DMS114 treated with DMSO at 0.1 percent for 48 hours (cell line): Measurements from ENCODE around the gene BCL2L2.

ENCODE experiments used
- DNase-seq: peaks from one replicate; lab custom pipeline; 2025; ENCODE audit not compliant: unreplicated experiment; lab: John Stamatoyannopoulos, UW

BCL2L2 gene

DNA sequence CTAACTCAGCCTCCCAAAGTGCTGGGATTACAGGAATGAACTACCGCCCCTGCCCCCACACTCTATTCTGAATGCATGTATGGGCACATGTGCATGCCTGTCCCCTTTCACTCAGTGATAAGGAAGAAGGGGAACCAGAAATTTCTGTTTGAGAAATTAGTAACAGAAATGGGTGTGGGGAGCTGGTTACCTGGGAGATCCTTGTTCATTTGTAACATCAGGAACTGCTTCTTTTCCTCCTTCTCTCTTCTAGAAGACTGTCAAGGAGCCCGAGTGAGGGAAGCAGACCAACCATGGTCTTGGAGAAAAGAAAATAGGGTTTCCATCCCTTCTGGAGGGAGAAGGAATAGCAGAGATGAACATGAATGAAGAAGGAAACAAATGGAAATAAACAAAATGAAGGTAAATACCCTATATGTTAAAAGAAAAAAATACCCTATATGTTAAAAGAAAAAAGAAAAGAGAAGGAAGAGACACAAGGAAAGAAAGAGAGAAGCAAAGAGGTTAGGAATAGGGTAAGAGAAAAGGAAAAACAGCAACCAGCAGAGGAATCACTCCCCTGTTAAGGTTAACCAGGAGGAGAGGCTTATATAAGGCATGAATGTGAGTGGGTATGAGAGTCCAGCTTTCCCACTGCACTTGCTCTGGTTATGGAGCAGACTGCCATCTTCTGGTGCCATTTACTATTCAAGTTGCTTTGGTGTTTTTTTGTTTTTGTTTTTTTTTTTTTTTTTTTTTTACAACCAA, 7.2 kb upstream of the BCL2L2 start:
- peak; percentile 12 for DNase-seq

DNA sequence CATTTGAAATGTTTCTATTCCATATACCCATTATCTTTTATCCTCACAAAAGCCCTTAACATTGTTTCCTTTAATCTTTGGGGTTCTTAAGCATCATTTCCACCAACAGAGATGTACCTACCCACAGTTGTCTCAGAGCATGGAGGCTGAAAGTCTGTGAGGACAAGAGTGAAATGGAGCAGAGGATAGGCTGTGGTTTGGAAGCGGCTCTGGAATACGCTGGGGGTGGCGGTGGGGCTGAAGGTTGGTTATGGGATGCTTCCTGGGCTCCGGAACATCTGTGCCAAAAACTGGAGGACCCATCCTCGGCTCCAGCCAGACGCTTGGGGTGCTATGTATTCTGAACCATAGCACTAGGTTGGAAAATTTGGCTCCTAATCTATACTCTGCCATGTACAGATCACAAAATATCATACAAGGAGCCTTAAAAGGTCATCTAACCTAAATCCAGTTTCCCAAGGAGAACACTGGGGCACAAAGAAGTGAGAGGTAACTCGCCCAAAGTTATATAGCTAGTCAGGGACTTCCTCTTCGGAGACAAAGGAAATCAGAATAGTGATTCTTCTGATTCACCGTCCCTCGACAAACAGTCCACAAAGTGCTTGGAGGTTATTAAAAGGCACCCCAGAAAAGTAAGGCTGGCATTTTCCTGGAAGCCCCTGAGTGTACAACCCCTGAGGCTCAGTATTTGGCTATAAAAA, 6.5 kb upstream of the BCL2L2 start:
- no peak for DNase-seq

DNA sequence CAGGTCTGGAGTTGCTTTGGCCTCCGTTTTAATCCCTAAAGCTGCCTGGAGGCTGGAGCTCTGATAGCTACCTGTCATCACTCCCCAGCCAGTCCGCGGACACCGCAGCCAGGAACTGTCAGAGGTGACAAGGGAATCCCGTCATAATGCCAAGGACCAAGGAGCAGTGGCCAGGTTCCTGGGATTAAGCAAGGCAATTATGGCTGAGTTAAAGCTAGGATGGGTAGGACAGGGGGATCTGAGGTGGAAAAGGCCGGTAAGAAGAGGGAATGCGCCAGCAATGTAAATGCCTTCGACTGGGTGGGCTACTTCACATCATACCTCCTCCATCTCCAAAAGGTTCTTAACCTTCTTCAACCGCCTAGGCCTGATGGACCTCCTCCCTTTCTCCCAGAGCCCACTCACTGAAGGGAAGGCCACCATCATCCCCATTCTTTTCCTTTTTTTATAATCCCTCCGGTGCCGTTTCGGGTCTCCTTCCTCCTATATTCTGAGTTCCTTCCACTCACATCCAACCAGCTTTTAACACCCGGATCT, 5.9 kb upstream of the BCL2L2 start:
- DNase-seq = no peak

DNA sequence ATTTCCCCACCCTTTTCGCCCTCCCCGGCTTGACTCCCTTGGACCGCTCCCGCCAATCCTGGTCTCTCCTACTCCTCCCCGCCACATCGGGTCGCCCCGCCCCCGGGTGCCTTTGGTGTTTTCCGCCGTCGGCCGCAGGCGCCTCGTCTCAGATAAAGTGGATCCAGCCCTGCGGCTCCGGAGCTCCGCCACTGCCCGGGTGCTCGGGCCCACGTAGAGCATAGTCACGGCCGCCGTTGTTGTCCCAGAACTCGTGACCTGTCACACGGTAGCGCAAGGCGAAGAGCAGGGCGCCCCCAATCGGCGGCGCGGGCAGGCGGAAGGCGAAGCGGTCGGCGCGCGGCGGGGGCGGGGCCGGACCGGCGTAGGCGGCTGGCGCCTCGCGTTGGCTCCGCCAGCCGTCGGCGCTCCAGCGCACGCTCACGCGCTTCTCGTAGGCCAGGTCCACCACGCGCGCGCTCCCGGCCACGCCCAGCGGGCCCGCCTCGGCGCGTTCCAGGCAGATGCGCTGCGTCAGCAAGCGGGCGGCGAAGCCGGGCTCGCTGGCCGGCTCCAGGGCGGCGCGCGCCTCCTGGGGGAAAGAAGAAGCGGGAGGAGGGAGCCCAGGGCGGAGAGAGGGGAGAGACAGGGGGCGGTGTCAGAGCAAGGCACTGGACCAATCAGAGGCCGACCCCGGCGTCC, 5.2 kb upstream of the BCL2L2 start:
- peak; percentile 89 for DNase-seq

DNA sequence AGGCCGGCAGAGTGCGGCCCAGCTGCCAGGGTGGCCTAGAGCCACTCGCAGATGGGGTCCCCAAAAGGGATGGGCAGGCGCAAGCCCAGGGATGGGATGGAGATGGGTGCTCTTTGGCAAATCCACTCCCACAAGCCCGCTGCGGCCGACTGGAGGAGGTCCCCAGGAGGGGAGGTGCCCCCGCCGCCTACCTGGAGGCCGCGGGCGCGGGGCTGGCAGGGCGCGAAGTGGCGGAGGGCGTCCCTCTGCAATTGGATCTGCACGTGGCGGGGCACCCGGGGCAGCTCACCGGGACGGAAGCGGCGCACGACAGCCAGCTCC, 4.7 kb upstream of the BCL2L2 start:
- DNase-seq = no peak

DNA sequence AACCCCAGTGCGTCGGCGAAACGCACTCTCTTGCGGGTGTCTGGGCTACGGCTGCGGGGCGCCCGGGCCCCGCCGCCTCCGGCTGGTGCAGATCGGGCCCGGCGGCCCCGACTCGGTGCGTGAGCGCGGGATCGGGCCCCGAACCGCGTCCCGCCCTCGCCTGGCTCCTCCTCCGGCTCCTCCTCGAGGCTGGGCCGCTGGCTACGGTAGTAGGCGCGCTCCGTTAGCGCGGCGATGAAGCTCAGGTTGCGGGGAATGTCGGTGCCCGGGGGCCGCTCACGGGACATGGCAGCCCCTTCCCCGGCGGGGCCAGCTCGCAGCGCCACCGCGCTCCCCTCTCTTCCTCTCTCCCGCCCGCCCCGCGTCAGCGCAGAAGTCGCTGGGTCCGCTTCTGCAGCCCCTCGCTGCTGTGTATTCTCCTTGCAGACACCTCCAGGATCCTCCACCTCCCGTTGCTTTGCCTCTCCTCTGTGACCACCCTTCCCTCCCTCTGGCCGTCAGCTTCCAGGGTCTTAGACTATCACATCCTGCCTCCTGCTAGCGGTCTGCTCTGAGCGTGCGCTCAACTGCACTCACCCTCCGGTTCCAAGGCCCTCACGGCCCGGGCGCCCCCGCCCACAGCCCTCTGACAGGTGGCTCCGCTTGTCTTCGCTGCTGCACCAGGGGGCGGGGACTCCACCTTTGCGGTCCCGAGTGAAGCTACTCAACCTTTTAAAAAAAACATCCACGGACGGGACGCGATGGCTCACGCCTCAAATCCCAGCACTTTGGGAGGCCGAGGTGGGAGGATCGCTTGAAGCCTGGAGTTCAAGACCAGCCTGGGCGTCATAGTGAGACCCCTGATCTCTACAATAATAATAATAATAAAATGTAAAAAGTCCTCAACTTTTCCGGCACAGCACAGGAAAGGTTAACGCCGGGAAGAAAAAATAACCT, 4.1 kb upstream of the BCL2L2 start, which contains the start of gene PPP1R3E:
Gene PPP1R3E (minus strand): TSS at position 570 of the 936 bp plus-strand sequence. CDS start 283 bp downstream, at position 287.
- no peak for DNase-seq

DNA sequence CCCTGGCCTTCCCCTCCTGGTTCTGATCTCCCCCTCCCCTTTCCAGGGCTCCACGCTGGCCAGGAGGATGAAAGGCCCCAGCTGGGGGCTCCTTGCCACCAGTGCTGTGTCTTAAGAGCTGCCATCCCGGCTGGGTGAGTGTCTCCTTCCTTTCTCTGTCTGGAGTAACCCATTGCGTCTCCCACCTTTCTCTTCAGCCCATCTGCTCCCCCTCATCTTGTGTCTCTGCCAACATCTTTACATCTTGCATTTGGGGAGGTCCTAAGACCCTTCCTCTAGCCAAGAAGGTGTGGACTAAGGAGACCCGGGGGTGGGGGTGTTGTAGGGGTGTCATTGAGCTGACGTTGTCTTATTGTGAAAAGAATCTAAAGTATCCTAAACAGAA, 505 bp downstream of the BCL2L2 start:
- no peak for DNase-seq

DNA sequence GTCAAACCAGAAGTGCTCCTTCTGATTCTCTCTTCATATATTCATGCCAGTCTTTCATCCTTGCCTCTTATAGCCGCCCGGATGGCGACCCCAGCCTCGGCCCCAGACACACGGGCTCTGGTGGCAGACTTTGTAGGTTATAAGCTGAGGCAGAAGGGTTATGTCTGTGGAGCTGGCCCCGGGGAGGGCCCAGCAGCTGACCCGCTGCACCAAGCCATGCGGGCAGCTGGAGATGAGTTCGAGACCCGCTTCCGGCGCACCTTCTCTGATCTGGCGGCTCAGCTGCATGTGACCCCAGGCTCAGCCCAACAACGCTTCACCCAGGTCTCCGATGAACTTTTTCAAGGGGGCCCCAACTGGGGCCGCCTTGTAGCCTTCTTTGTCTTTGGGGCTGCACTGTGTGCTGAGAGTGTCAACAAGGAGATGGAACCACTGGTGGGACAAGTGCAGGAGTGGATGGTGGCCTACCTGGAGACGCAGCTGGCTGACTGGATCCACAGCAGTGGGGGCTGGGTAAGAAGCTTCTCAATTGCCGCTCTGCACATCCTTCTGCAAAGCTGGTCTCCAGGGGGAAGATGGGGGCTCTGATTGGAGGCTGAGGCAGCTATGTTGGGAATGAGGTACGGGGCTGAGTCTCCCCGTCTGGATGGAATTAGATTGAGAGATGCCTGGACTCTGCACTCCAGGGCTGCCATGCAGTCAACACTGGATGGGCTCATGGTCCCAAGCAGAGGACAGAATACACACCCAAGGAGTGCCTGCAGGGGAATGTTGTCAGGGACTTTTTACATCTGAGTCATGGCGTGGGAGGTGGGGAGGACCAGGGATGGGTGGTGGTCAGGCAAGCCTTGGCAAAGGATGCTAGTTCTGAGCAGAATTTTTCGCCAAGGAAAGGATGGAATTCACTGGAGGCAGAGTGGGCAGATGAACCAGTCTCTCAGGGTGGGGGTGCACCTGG, 1.3 kb downstream of the BCL2L2 start:
- no peak for DNase-seq

DNA sequence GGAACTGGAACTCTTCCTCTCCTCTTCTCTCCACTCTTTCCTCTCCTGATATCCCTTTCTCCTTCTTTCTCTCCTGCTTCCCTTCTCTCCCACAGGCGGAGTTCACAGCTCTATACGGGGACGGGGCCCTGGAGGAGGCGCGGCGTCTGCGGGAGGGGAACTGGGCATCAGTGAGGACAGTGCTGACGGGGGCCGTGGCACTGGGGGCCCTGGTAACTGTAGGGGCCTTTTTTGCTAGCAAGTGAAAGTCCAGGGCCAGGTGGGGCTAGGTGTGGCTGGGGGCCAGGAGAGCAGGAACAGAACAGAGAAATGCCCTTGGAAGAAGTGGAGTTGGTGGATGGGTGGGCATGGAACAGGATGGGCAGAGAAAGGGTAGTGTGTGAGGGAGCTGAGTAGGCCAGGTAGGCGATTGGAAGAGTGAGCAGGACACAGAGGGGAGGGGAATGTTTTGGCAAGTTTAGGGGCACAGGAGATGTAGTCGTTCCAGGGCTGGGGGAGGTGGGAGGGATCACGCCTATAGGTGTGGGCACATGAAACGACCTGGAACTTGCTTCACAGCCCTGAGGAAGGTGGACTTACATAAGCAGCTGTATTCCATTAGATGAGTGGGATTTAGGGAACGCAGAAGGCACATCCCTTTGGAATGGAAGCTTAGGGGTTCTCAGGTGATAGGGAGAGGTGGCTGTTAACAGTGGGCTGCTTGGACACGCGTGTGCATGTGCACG, 2.2 kb downstream of the BCL2L2 start:
- DNase-seq = no peak

DNA sequence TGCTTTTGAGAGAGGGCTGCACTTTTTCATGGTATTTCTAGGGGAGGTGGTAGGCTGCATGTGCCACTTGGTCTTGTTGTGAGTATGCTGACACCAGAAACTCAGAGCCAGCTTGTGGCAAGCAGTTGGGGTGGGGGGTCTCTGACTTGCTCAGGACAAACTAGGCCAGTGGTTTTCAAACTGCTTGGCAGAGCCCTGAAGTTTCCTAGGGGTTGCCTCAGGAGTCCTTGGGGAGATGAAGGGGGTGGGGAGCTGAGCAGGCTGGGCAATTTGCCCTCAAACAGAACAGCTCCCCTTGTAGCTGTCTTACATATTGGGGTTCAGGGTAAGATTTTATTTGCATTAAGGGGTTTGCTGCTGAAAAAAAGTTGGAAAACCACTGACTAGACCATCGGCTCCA, 3.9 kb downstream of the BCL2L2 start:
- no peak for DNase-seq

DNA sequence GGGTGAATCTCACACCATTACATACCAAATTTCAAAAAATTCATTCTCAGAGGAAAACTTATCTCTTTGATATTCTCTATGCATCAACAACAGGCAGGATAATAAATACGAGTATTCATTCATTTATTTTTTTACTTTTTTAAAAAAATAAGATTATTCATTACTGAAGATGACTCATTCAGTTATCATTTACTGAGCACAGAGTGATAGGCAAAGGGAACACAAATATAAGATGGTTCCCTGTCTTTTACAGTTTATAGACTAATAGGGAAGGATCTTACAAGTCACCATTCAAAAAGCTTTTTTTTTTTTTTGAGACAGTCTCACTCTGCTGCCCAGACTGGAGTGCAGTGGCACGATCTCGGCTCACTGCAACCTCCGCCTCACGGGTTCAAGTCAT, 9.7 kb downstream of the BCL2L2 start:
- DNase-seq = no peak

DNA sequence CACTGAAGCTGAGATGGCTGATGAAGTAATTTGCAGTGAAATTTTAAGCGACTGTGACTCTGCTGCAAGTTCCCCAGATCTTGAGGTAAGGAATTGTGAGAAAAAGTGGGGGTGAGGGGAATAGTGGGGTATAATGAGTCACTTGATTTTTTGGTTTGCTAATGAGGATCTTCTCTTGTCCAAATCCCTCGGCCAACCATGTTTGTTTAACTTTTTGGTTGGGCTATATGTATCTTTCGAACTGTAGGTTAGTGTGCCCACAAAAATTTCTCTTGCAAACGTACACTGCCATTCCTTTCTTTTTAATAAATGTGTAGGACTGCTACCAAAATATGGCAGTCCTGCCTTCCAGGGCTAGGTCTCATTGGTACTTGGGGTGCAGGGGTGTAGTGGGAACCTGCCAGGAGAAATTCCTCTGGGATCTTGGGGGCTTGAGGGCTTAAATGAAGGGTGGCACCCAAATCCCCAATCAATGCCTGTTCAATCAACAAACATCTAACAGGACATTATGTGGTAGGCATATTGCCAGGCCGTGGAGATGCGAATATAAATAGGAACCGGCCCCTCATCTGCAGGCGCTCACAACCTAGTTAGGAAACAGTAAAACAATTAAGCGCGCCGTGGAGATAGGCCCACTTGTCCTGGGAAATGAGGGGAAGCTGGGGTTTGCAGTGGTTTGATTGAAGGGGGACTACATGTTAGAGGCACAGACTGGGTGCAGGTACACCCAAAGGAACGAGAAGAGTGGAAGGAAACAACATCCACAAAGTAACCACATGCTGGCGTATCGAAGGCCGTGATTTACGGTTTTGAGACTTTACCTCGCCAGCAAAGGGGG, 13.3 kb downstream of the BCL2L2 start:
- DNase-seq = no peak

DNA sequence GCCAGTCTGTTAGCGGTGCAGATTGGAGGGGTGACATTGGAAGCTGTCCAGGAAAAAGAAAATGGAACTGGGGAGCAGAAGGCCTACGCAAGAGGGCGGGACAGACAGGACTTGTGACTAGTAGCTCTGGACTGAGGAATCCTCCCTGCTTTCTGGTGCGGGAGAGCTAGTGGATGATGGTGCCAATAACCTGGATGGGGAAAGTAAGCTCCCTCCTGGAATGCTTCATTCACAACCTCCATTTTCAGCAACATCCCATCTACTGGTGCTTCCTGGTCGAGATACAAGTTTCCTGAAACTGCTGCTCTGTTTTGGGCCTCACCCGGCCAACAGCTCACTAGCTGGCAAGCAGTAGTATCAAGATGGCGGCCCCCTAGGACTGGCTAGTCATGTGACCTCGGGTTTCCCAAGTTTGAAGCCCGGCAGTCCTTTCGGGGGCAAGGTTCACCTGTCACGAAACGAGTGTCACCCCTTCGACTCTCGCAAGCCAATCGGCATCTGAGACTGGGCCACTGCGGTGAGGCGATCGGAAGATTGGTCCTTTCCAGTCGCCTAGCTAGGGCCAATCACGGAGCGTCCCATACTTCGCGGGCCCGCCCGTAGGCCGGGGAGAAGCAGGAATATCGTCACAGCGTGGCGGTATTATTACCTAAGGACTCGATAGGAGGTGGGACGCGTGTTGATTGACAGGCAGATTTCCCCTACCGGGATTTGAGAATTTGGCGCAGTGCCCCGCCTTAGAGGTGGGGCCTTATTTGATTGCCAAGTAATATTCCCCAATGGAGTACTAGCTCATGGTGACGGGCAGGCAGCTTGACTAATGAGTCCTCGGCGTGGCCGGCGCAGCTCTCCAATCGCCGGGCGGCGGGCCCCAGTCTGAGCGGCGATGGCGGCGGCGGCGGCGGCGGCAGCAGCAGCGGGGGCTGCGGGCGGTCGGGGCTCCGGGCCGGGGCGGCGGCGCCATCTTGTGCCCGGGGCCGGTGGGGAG, 14.2 kb downstream of the BCL2L2 start, which contains the start of gene PABPN1:
Gene PABPN1 (plus strand): TSS at position 874 of the 988 bp plus-strand sequence. CDS start 13 bp downstream, at position 887.
- peak; percentile 97 for DNase-seq

DNA sequence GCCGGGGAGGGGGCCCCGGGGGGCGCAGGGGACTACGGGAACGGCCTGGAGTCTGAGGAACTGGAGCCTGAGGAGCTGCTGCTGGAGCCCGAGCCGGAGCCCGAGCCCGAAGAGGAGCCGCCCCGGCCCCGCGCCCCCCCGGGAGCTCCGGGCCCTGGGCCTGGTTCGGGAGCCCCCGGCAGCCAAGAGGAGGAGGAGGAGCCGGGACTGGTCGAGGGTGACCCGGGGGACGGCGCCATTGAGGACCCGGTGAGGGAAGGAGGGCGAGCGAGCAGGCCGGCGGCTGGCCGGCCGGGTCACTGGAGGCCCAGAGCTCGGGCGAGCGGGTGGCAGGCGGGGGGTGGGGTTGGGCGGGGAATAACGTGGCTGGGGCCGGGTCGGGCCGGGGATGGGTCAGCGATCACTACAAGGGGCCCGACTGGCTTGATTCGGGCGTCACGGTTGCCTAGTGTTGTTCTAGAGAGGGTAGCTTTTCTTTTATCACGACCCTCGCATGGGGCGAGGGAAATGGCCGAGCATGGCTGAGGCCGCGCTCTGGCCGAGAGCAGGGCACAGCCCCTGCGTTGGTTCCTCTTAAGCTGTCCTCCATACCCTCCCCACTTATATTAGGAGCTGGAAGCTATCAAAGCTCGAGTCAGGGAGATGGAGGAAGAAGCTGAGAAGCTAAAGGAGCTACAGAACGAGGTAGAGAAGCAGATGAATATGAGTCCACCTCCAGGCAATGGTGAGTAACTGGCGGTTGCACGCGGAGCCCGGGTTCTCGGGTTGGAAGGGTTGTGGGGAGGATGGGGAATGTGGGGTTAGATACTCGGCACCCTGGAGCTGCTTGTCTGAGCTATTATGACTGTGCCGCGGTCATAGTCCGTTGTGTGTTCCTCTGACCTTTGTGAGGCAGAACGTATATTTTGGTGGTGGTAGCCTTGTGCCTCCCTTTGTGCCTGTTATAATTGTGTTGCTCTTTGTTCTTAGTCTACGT, 15.2 kb downstream of the BCL2L2 start:
- DNase-seq = no peak
